Neuronal stem cell (in vitro differentiated cells): ENCODE results near the gene QSOX1. TPM values are rescaled to one million over a fixed set of nuclear protein-coding genes. Genes with fewer than 3 reads are reported as not detected.

Experiments used
- DNase-seq: peaks from one replicate; pipeline ENCODE4 v3.0.0-alpha.2; 2013; ENCODE audit warnings: low spot score
- H2AFZ ChIP-seq: one replicate; pipeline ENCODE4 v1.6.1; 2013; ENCODE audit warnings: mild to moderate bottlenecking, low read length, inconsistent platforms
- H2AK5ac ChIP-seq: 2 replicates; pipeline ENCODE4 v1.6.1; 2013; ENCODE audit warnings: low read depth, mild to moderate bottlenecking, inconsistent platforms, low read length, moderate library complexity, mixed read lengths
- H2BK120ac ChIP-seq: 2 replicates; pipeline ENCODE4 v1.6.1; 2013; ENCODE audit warnings: low read depth, mild to moderate bottlenecking, inconsistent platforms, low read length, moderate library complexity, mixed read lengths
- H2BK12ac ChIP-seq: one replicate; pipeline ENCODE4 v1.6.1; 2013; ENCODE audit warnings: low read length, inconsistent platforms
- H2BK15ac ChIP-seq: 2 replicates; pipeline ENCODE4 v1.6.1; 2013; ENCODE audit warnings: mild to moderate bottlenecking, low read length, inconsistent platforms, mixed read lengths
- H2BK5ac ChIP-seq: one replicate; pipeline ENCODE4 v1.6.1; 2013; ENCODE audit warnings: inconsistent platforms, mild to moderate bottlenecking, low read length, moderate library complexity
- H3K14ac ChIP-seq: one replicate; pipeline ENCODE4 v1.6.1; 2013; ENCODE audit warnings: low read length, inconsistent platforms
- H3K18ac ChIP-seq: 2 replicates; pipeline ENCODE4 v1.6.1; 2013; ENCODE audit warnings: low read length, inconsistent platforms
- H3K23ac ChIP-seq: 2 replicates; pipeline ENCODE4 v1.6.1; 2013; ENCODE audit warnings: low read depth, mild to moderate bottlenecking, mixed read lengths, low read length, inconsistent platforms; ENCODE audit not compliant: poor library complexity
- H3K27ac ChIP-seq: replicated peaks from 3 replicates; pipeline ENCODE4 v1.5.1; 2013; ENCODE audit warnings: low read length, inconsistent platforms
- H3K27me3 ChIP-seq, 3 experiments: 2 replicates each; pipeline ENCODE4 v1.6.1; 2013; ENCODE audit warnings: low read length in 3 of 3, mild to moderate bottlenecking in 2 of 3, inconsistent platforms in 1 of 3, low read depth in 1 of 3, mixed read lengths in 1 of 3, moderate library complexity in 1 of 3; ENCODE audit not compliant: control insufficient read depth in 3 of 3, insufficient read depth in 3 of 3
- H3K36me3 ChIP-seq, 2 donors: replicated peaks in 1 of 2; 2 replicates each; pipeline ENCODE4 v1.6.1; 2013; ENCODE audit warnings: low read length in 2 of 2; ENCODE audit not compliant: control insufficient read depth in 2 of 2, insufficient read depth in 2 of 2
- H3K4ac ChIP-seq: 2 replicates; pipeline ENCODE4 v1.6.1; 2013; ENCODE audit warnings: inconsistent platforms, mild to moderate bottlenecking, low read length, moderate library complexity
- H3K4me1 ChIP-seq, 2 donors: 1 replicate in 1 of 2; 2 replicates in 1 of 2; pipeline ENCODE4 v1.6.1; 2013; ENCODE audit warnings: low read length in 2 of 2, low read depth in 1 of 2; ENCODE audit not compliant: control insufficient read depth in 2 of 2, insufficient read depth in 1 of 2
- H3K4me2 ChIP-seq: one replicate; pipeline ENCODE4 v1.6.1; 2013; ENCODE audit warnings: mild to moderate bottlenecking, low read length, inconsistent platforms; ENCODE audit not compliant: insufficient read depth, poor library complexity, severe bottlenecking
- H3K4me3 ChIP-seq, 2 donors: 2 replicates each; pipeline ENCODE4 v1.5.1; 2013; ENCODE audit warnings: low read length in 2 of 2, mild to moderate bottlenecking in 2 of 2, inconsistent platforms in 1 of 2, moderate library complexity in 1 of 2
- H3K79me1 ChIP-seq: one replicate; pipeline ENCODE4 v1.6.1; 2013; ENCODE audit warnings: low read depth, mild to moderate bottlenecking, inconsistent platforms, low read length, moderate library complexity
- H3K9ac ChIP-seq: one replicate; pipeline ENCODE4 v1.6.1; 2013; ENCODE audit warnings: mild to moderate bottlenecking, low read depth, low read length, inconsistent platforms; ENCODE audit not compliant: poor library complexity
- H3K9me3 ChIP-seq, 2 donors: replicated peaks in 1 of 2; 2 replicates each; pipeline versions ENCODE3 to v1.6.1; 2013; ENCODE audit warnings: low read length in 2 of 2, mild to moderate bottlenecking in 2 of 2, inconsistent platforms in 1 of 2, low read depth in 1 of 2, mixed read lengths in 1 of 2, moderate library complexity in 1 of 2; ENCODE audit not compliant: control insufficient read depth in 2 of 2, insufficient read depth in 1 of 2
- H4K8ac ChIP-seq: one replicate; pipeline ENCODE4 v1.6.1; 2013; ENCODE audit warnings: low read depth, mild to moderate bottlenecking, inconsistent platforms, low read length, moderate library complexity
- H4K91ac ChIP-seq: one replicate; pipeline ENCODE4 v1.6.1; 2013; ENCODE audit warnings: low read length, low read depth, mild to moderate bottlenecking, inconsistent platforms; ENCODE audit not compliant: poor library complexity
- WGBS, 2 donors: extraction: QIAGEN DNeasy Blood & Tissue Kit; methylation state at CpG; one replicate each; pipeline ENCODE4 v1.1.7; 2013; ENCODE audit warnings: missing lambda C conversion rate in 2 of 2, mixed read lengths in 1 of 2; ENCODE audit not compliant: insufficient read length in 2 of 2, insufficient replicate concordance in 1 of 2; ENCODE audit errors: extremely low coverage in 2 of 2; 5-methylcytosine and 5-hydroxymethylcytosine counted together
- polyA plus RNA-seq, 2 experiments: library from polyadenylated mRNA; stranded (reverse); fragments of 200-250 nt; gene quantifications; one replicate each; pipeline ENCODE4 v1.2.3, GENCODE V29; 2013

Gene QSOX1, protein sequence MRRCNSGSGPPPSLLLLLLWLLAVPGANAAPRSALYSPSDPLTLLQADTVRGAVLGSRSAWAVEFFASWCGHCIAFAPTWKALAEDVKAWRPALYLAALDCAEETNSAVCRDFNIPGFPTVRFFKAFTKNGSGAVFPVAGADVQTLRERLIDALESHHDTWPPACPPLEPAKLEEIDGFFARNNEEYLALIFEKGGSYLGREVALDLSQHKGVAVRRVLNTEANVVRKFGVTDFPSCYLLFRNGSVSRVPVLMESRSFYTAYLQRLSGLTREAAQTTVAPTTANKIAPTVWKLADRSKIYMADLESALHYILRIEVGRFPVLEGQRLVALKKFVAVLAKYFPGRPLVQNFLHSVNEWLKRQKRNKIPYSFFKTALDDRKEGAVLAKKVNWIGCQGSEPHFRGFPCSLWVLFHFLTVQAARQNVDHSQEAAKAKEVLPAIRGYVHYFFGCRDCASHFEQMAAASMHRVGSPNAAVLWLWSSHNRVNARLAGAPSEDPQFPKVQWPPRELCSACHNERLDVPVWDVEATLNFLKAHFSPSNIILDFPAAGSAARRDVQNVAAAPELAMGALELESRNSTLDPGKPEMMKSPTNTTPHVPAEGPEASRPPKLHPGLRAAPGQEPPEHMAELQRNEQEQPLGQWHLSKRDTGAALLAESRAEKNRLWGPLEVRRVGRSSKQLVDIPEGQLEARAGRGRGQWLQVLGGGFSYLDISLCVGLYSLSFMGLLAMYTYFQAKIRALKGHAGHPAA
- polyA plus RNA-seq (2013, experiment 1 of 2), result 31.6 TPM
- polyA plus RNA-seq (2013, experiment 2 of 2), result 30.8 TPM

DNA sequence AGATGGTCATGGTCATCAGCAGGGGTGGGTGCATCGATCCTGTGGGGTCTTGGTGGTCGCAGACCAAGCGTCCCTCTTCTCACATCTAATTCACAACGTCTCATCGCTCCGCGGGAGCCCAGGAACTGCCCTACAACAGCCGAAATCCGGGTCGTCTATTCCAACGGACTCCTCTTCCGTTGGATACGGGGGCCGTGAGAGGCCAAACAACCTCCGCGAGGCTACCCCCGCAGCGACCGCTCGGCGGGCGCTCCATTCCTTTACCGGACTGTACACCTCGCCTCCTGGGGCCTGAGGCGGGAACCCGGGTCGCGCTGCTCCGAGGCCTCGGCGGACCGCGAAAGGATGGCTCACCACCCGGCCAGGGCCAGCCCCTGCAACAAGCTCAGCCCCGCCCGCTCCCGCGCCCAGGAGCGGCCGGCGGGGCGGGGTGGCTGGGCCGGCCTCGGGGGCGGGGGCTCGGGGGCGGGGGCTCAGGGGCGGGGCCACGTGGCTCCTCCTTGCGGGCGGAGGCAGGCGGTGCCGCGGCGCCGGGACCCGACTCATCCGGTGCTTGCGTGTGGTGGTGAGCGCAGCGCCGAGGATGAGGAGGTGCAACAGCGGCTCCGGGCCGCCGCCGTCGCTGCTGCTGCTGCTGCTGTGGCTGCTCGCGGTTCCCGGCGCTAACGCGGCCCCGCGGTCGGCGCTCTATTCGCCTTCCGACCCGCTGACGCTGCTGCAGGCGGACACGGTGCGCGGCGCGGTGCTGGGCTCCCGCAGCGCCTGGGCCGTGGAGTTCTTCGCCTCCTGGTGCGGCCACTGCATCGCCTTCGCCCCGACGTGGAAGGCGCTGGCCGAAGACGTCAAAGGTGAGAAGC lies at the start of gene QSOX1:
QSOX1 (plus strand) TSS at position 545 of the 857 bp plus-strand sequence; CDS start at position 584, 39 bp downstream.
- no CpG with 5 or more reads among the region's 100 CpGs for WGBS, 2 donors
- peaks cover 7% of the 10 kb centered on the region for H3K79me1 ChIP-seq
- H2AFZ ChIP-seq, result peak within 1 kb of the TSS; percentile 97
- H4K91ac ChIP-seq, result no peak within 1 kb of the TSS
- peaks cover 0 to 6% of the 10 kb centered on the region in 2 donors for H3K4me1 ChIP-seq
- no peak within 1 kb of the TSS for H2BK120ac ChIP-seq
- DNase-seq, result peak; percentile 81
- peak within 1 kb of the TSS; percentile 78 for H3K14ac ChIP-seq
- no peak within 1 kb of the TSS for H2AK5ac ChIP-seq
- H2BK5ac ChIP-seq, result peak within 1 kb of the TSS; percentile 40
- H3K9me3 ChIP-seq, result no peaks in the 10 kb centered on the region
- H3K4me2 ChIP-seq, result peak within 1 kb of the TSS; percentile 94
- peak within 1 kb of the TSS; percentile 96 for H3K18ac ChIP-seq
- H3K27ac ChIP-seq, result peak within 1 kb of the TSS; percentile 85
- H3K4ac ChIP-seq, result no peak within 1 kb of the TSS
- no peaks in the 10 kb centered on the region for H3K36me3 ChIP-seq
- peak within 1 kb of the TSS; percentile 96 for H3K9ac ChIP-seq
- H2BK15ac ChIP-seq, result no peak within 1 kb of the TSS
- peak within 1 kb of the TSS; percentile 77 to 96 for H3K4me3 ChIP-seq
- no peak within 1 kb of the TSS for H2BK12ac ChIP-seq
- peaks cover 0 to 30% (median 9%) of the 10 kb centered on the region in 3 experiments for H3K27me3 ChIP-seq
- peak within 1 kb of the TSS; percentile 53 for H4K8ac ChIP-seq
- H3K23ac ChIP-seq, result peak within 1 kb of the TSS; percentile 87

DNA sequence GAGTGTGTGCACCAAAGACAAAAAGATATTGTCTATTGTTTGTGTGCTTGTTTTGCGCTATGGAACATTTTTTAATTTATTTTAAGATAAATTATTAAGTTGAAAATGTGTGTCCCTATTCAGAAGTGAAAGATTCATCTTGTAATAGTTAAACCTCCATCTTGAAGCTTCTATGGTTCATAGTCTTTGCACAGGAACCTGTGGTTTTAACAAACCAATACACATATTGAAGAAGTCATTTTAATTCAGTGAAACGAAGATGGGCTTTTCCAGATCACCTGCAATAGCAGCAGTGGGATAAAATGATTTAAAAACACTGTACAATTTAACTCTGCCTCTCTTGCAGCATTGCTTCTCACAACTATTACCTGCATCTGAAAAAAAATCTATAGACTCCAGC lies 42.6 kb upstream of the QSOX1 start:
- Histone ChIP-seq H2AK5ac (no peak overlapping the region), H2BK12ac (no peak overlapping the region), H3K27ac (no peak overlapping the region), H3K36me3 (peaks cover 9 to 64% of the 10 kb centered on the region in 2 donors), H4K91ac (no peak overlapping the region), H3K14ac (no peak overlapping the region), H2AFZ (no peak overlapping the region), H4K8ac (no peak overlapping the region), H3K9ac (no peak overlapping the region), H2BK120ac (no peak overlapping the region), H3K18ac (no peak overlapping the region), H3K79me1 (no peaks in the 10 kb centered on the region), H3K9me3 (no peaks in the 10 kb centered on the region), H2BK15ac (no peak overlapping the region), H3K27me3 (no peaks in the 10 kb centered on the region), H2BK5ac (no peak overlapping the region), H3K23ac (no peak overlapping the region), H3K4me3 (no peak overlapping the region), H3K4me1 (no peaks in the 10 kb centered on the region), H3K4ac (no peak overlapping the region), H3K4me2 (no peak overlapping the region)
- no peak for DNase-seq
- no CpG with 5 or more reads among the region's 2 CpGs for WGBS, 2 donors

DNA sequence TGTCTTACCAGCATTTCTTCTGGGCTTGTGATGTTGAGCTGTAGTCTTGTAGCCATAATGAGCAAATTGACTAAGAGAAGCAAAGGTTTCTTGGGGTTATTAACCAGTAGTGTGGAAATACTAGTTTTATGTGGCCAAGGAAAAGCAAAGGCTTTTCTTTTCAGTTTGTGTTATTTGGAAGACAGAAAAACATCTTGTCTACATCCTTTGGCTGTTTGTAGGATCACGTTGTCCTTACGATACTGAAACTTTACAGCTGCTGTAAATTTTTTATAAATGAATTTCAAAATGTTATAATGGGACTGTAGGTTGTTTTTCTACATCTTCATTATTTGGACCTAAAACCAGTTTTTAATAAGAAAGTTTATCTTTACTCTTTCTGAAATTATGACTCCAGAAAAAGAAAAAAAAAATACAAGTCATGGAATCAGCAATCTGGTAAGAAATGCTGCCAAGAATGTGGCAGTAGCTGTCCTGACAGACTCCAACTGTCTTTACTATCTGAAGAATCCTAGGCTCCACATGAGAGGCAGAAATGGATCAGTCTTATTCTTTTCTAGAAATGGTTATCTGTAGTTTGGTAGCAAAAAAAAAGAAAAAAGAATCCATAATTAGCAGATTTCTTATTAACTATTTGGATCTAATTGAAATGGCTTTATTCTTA lies 41.6 kb upstream of the QSOX1 start:
- H3K27ac ChIP-seq, result no peak overlapping the region
- no peaks in the 10 kb centered on the region for H3K4me1 ChIP-seq
- no peak overlapping the region for H3K4me3 ChIP-seq
- no peak overlapping the region for H2BK12ac ChIP-seq
- no peaks in the 10 kb centered on the region for H3K79me1 ChIP-seq
- no peaks in the 10 kb centered on the region for H3K27me3 ChIP-seq
- H3K9ac ChIP-seq, result no peak overlapping the region
- H3K18ac ChIP-seq, result no peak overlapping the region
- H4K91ac ChIP-seq, result no peak overlapping the region
- no peak overlapping the region for H2BK5ac ChIP-seq
- H2AK5ac ChIP-seq, result no peak overlapping the region
- no peaks in the 10 kb centered on the region for H3K9me3 ChIP-seq
- no peak overlapping the region for H2BK120ac ChIP-seq
- H3K4me2 ChIP-seq, result no peak overlapping the region
- no peak for DNase-seq
- no peak overlapping the region for H3K14ac ChIP-seq
- no CpG with 5 or more reads among the region's 2 CpGs for WGBS, 2 donors
- no peak overlapping the region for H3K4ac ChIP-seq
- no peak overlapping the region for H3K23ac ChIP-seq
- H2BK15ac ChIP-seq, result no peak overlapping the region
- no peak overlapping the region for H4K8ac ChIP-seq
- H2AFZ ChIP-seq, result no peak overlapping the region
- H3K36me3 ChIP-seq, result peaks cover 9 to 56% of the 10 kb centered on the region in 2 donors
